Measurements from ENCODE around the gene UBAP1.
"Not testable (repeated sequence)": the region's sequence is repeated elsewhere in the genome, so short reads cannot be mapped to it uniquely, and the experiment has no call there.

The UBAP1 gene

DNA sequence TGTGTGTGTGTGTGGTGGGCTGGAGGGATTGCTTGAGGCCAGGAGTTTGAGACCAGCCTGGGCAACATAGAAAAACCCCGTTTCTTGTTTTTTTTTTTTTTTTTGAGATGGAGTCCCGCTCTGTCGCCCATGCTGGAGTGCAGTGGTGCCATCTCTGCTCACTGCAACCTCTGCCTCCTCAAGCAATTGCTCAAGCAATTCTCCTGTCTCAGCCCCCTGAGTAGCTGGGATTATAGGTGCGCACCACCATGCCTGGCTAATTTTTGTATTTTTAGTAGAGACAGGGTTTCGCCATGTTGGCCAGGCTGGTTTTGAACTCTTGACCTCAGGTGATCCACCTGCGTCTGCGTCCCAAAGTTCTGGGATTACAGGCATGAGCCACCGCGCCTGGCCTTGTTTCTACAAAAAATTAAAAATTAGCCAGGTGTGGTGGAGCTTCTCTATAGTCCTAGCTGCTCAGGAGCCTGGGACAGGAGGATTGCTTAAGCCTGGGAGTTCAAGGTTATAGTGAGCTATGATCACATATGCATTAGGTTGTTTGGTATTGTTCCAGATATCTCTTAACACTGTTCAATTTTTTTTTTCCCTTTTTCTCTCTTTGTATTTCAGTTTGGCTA is 47.4 kb downstream of the UBAP1 start:
- DNase-seq: not testable (repeated sequence)

GRCh38 chr9:34227445-34227844 is 48.6 kb downstream of the UBAP1 start:
- DNase-seq: no peak

DNA sequence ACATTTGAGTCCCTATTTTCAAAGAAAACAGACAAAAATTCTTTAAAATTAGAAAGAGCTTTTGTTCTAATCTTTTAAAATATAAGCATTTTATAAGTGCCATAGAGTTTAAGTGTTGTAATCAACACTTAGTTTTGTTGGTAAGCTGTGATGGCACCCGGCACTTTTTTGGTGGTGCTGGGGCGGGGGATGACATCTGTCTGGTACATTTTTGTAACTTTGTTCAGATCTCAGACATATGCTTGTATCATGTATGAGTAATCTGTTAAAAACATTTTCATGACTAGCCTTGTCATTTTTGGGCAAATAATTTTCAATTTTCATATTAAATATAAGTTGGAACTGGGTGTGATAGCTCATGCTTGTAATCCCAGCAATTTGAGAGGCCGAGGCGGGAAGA is 51.7 kb downstream of the UBAP1 start:
- DNase-seq: no peak

DNA sequence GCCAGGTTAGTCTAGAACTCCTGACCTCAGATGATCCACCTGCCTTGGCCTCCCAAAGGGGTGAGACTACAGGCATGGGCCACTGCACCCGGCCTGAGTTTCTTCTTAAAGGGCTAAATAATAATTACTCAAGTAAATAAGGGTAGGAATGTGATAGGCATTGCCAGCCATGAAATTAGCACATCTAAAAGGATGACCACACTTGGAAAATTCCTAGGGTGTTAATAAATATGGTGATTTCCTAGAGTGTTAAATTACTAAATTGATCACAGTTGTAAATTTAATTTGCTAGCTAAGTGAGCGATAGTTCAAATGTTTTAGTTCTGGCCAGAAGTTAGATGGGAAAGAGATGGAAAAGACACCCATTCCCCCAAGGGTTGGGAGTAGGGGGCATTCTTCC is 53.4 kb downstream of the UBAP1 start:
- no peak for DNase-seq

DNA sequence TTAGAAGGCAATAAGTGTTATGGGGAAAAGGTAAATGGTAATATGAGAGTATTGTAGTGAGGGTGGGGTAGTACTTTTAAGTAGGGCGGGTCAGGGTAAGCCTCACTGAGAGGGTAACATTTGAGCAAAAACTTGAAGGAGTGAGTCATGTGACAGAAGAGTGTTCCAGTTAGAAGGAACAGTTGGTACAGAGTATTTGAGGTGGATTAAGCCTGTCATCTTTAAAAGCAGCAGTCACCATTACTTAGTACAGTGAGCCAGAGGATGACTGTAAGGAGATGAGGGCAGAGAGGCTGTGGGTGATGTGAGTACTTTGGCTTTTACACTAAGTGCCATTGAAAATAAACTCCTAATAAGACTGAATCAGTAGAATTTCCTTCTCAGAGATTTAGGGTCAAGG is 54.8 kb downstream of the UBAP1 start:
- no peak for DNase-seq

GRCh38 chr9:34237836-34238235 is 59.0 kb downstream of the UBAP1 start:
- DNase-seq: no peak

- no peak for DNase-seq
These were observed 61.2 kb downstream of the UBAP1 start for GRCh38 chr9:34240006-34240405.

- no peak for DNase-seq
These were observed 64.0 kb downstream of the UBAP1 start for GRCh38 chr9:34242830-34243229.

DNA sequence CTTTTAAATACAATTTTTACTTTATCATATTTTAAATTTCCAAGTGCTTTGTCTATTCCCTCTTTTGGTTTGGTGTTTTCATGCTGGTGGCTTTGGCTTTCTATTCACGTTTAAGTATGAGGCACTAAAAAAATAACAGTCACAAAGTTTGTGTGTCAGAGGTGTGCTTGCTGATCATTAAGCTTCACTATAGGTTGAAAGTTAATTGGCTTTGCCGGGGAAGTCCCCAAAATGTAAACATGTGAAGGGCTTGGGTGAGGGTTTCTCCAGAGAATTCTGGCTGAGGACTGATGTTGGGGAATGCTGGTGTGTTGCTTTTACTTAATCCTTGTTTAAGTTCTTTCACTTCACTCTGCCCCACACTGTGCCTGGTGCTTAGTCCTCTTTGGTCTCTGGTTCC is 66.4 kb downstream of the UBAP1 start:
- DNase-seq: not testable (repeated sequence)

- DNase-seq: no peak
These were observed 67.6 kb downstream of the UBAP1 start for GRCh38 chr9:34246453-34246852.

GRCh38 chr9:34247782-34248181 is 68.9 kb downstream of the UBAP1 start:
- DNase-seq: not testable (repeated sequence)

DNA sequence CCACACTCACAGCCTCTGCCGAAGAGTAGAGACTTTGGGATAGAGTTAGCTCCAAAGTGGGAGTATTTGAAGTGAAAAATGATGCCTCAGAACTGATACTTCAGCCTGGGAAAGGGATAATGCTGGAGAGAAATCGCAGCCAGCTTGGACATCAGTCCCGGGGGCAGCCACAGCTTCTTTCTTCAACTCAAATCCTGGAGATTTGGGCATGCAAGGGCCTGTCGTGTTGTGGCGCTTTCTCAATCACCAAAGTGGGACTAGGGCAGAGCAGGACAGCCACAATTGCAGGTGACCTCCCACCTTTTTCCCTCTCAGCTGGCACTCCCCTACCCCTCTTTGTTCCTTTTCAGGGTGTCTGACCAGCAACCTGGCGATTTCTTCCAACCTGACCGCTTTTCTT is 70.4 kb downstream of the UBAP1 start:
- no peak for DNase-seq

DNA sequence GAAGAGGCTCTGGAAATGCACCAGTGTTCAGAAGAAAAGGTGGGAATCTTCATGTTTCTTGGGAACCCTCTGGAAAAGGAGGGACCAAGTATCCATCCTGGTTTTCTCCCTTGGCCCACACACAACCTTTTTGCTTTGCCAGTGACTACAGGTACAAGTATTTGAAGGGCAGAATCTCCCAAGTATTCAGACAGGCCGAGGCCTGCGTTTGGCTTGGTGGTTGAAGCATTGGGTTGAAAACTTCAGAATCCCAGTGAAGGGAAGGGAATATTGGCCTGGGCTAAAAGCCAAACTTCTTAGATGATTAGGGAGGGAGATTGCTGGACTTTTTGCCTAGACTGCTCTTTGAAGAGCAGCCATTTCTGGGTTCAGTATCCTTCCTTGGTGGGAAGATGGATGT is 71.9 kb downstream of the UBAP1 start:
- no peak for DNase-seq

DNA sequence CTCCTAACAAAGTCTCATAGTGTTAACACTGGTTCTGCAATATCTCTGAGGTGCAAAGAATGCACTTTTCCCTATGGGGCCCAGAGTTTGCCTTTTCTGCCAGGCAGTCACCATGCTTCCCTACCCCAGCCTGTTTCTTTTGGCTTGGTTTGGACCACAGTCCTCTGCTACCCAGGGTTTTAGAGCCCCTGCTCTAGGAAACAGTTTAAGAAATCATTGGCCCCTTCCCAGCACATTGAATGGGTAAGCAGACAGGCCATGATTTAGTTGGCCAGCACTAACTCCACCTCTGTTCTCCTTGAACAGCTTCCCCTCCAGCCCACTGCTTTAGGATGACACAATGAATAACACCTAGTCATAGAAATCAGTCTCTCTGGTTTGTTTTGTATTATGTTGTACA is 73.2 kb downstream of the UBAP1 start:
- no peak for DNase-seq

GRCh38 chr9:34252670-34253459 is 74.0 kb downstream of the UBAP1 start:
- DNase-seq: peak; percentile 48

GRCh38 chr9:34253460-34253837 is 74.6 kb downstream of the UBAP1 start:
- no peak for DNase-seq

DNA sequence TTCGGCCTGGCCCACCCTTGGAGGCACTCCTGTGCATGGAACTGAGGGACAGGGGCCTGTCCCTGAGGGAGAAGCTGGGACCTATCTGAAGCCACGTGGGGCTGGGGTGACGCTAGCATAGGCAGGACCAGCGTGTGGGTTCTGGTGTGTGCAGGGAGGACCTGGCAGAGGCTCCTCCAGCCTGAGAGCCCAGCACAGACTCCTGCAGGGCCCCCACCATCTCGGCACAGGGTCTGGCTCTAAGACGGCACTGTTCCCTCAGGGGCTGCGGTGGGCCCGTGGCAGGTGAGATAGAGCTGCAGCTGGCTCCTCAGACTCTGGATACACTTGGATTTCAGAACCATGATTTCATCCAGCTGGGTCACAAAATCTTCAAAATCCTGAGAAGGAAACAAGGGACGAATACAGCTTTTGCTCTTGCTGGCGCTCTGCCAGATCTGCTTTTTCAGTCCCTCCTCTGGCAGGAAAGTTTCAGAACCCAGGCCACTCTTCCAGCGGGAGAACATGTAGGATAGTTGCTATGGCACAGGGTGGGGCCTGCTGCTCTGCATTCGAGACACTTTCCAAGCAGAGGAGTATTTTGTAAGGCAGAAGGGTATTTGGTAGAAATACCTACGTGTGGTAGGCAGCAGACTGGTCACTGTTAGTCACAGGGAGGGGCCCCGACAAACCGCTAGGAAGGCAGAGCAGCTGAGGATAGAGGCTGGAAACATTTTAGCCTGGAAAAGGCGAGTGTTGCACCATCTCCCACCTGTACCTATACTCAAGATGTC is 75.5 kb downstream of the UBAP1 start:
- DNase-seq: no peak

DNA sequence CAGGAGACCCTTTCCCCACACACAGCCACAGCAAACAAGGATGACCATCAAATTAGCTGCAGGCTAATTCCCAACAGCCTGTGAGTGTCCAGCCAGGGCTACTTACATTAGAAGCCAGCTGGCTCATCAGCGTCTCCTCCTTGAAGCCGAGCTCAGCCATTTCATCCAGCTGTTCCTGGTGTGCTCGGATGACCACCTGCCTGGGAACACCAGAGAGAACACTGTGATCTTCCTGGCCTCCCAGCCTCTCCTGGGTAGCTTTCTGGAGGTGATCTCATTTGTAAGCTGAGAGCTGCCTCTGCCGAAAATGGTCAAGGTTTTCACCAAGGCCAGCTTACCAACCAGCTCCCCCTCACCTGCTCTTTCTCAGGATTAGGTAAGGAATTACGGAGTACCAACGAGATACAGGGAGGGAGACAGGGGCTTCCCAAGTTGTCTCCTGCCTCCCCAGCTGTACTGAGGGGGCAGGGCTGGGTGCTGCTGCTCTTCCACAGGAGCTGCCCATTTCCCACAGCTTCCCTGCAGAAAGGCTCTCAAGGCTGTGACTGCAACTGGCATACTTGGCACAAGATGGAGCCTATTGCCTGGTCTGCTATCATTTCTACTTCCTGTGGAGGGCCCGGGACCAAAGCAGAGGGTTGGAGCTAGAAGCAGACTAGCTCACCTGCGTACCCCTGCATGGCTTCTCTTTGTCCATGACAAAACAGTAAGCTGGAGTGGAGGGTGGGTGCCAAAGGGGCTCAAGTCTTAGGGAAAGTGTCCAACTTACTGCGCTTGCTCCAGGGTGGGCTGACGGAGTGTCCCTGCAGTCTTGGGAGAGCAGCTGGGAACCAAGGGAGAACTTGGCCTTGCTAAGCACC is 76.4 kb downstream of the UBAP1 start:
- DNase-seq: no peak

DNA sequence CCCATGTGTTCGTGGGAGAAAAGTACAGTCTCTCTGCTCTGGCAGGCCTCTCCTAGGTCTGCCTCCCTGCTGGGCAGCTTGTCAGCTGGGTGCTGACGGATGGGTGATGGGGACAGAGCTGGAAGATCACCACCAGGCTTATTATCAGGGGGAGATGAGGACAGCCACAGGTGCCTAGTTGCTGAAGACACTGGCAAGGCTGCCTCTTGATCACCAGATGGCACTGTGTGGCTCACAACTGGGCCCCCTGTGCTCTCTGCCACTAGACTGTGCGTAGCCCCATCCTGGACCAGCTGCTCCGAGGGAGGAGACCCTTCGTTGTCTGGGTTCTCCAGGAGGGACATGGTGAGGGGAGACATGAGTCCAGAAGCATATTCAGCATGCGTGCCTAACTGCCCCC is 77.3 kb downstream of the UBAP1 start:
- DNase-seq: no peak

DNA sequence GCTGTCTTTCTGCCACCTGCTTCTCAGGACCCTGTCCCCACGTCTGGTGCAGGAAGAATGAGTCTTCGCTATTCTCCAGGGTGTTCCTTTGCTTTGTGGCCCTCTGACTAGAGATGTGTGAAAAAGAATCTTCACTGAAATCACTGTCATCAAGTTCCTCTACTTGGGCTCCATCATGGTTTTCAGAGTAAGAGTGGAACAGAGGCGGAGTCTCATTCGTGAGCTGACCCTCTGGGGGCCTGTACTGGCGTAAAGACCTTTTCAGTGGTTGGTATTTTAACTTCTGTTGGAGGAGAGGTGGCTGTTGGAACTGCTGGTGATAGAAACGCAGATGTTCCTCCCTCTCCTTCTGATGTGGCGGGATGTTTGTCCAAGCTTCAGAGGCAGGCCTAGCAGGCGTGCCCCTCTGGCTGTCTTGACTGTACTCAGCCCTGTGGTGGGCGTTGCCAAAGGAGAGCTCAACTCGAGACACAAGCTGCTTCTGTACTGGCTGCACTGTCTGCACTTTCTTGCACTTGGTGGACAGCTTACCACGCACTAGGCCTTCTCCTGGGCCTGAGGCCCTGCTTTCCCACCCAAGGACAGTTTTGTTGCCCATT is 78.2 kb downstream of the UBAP1 start:
- no peak for DNase-seq

DNA sequence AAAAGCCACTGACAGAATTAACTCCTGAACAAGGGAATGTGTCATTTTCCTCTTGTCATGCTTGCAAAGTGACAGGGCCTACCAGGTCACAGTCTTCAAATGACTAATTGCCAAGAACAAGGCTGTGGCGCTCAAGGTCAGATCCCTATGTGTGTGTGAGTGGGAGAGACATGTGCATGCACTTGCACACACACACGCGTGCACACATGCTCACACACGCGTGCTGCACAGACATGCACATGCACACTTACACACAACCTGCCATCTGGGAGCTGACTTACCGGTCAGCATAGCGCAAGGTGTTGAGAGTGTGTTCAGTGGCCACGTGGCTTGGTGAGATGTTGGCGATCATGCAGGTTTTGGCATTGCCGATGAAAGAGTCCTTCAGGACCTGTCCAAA is 80.5 kb downstream of the UBAP1 start:
- DNase-seq: no peak

GRCh38 chr9:34262971-34263370 is 84.1 kb downstream of the UBAP1 start:
- no peak for DNase-seq

DNA sequence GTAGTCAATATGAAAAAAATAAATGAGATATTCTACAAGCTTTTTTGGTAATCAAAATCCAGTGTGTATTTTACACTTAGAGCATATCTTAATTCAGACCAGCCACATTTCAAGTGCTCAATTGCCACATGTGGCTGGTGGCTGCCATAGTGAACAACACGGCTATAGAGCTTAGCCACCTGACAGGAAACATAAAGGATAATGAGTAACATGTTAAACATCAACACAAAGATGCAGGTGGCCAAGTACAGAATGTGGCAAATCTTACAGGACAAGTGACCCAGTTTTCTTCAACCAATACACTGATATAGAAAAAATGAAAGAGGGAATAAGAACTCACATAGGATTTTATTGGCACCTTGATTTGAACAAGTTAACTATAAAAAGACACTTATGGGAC is 88.8 kb downstream of the UBAP1 start:
- no peak for DNase-seq

Data from stimulated activated CD4-positive, alpha-beta T cell treated with anti-CD3 and anti-CD28 coated beads, Interleukin-1b, Interleukin-23, amount 100 ng/mL, for 48 hours (primary cell).